PFSK-1 (cell line): ENCODE results near the gene MAPK1.

ENCODE experiments used
- FOXP2 ChIP-seq: optimal IDR thresholded peaks from 2 replicates; pipeline ENCODE3; 2011; ENCODE audit warnings: borderline replicate concordance, control low read depth, inconsistent platforms; ENCODE audit not compliant: insufficient read depth; ENCODE audit errors: extremely low read length, extremely low read depth
- POLR2AphosphoS5 ChIP-seq: IDR thresholded peaks from 2 replicates; pipeline ENCODE4 v1.6.1; 2012; ENCODE audit warnings: low read depth, mild to moderate bottlenecking, control low read depth, low read length, moderate library complexity
- SIN3A ChIP-seq: IDR thresholded peaks from 2 replicates; pipeline ENCODE4 v1.6.1; 2012; ENCODE audit warnings: mild to moderate bottlenecking, low read length, moderate library complexity, borderline replicate concordance; ENCODE audit not compliant: insufficient read depth
- TAF1 ChIP-seq: IDR thresholded peaks from 2 replicates; pipeline ENCODE4 v1.6.1; 2012; ENCODE audit warnings: low read length, control low read depth, borderline replicate concordance; ENCODE audit not compliant: insufficient read depth
- TF ChIP-seq, protein P1 (sequence below), 2 experiments: IDR thresholded peaks; 2 replicates each; pipeline versions ENCODE4 v1.6.1 to v1.8.0; 2011 to 2012; ENCODE audit warnings: low read depth in 2 of 2, low read length in 2 of 2, control low read depth in 1 of 2, inconsistent platforms in 1 of 2, mild to moderate bottlenecking in 1 of 2, moderate library complexity in 1 of 2; ENCODE audit not compliant: insufficient read depth in 1 of 2

MAPK1 gene

DNA sequence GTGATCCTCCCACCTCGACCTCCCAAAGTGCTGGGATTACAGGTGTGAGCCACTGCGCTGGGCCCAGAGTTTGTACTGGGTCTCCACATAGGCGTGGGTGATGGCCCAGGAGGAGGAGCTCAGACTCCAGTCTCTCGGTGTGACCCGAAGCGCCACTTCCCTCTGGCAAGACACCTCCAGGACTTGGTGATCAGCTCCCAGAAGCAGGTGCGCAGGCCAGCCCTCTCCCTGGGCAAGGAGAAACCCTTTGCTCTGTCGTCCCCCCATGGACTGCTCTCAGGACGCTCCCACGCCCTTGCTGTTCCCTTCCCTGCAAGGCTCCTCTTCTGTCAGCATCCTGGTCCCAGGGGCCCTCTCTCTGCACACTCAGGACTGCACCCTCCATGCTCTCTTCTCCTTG is 126.4 kb downstream of the MAPK1 start:
- TF ChIP-seq SIN3A (no peak), FOXP2 (no peak), TAF1 (no peak), POLR2AphosphoS5 (no peak)
- TF ChIP-seq, protein P1, sequence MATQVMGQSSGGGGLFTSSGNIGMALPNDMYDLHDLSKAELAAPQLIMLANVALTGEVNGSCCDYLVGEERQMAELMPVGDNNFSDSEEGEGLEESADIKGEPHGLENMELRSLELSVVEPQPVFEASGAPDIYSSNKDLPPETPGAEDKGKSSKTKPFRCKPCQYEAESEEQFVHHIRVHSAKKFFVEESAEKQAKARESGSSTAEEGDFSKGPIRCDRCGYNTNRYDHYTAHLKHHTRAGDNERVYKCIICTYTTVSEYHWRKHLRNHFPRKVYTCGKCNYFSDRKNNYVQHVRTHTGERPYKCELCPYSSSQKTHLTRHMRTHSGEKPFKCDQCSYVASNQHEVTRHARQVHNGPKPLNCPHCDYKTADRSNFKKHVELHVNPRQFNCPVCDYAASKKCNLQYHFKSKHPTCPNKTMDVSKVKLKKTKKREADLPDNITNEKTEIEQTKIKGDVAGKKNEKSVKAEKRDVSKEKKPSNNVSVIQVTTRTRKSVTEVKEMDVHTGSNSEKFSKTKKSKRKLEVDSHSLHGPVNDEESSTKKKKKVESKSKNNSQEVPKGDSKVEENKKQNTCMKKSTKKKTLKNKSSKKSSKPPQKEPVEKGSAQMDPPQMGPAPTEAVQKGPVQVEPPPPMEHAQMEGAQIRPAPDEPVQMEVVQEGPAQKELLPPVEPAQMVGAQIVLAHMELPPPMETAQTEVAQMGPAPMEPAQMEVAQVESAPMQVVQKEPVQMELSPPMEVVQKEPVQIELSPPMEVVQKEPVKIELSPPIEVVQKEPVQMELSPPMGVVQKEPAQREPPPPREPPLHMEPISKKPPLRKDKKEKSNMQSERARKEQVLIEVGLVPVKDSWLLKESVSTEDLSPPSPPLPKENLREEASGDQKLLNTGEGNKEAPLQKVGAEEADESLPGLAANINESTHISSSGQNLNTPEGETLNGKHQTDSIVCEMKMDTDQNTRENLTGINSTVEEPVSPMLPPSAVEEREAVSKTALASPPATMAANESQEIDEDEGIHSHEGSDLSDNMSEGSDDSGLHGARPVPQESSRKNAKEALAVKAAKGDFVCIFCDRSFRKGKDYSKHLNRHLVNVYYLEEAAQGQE (IDR thresholded peaks at IDR 0.05; ENCODE audit: insufficient read depth in 1 of 2, low read depth in 2 of 2, low read length in 2 of 2) = no peak

DNA sequence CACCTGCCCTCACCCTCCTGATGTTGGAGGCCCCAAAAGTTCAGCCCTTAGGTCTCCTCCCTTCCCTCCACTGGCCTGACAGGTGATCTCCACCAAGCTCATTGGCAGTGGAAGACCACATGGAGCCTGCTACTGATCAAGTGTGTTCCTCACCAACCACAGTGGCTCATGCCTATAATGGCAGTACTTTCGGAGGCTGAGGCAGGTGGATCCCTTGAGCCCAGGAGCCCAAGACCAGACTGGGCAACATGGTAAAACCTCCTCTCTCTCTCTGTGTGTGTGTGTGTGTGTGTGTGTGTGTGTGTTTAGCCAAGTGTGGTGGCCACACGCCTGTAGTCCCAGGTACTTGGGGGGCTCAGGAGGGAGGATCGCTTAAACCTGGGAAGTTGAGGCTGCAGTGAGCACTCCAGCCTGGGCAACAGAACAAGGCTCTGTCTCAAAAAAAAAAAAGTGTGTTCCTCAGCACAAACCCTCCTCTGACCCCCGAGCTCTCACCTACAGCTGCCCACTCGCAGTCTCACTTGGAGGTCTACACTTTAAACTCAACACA is 127.5 kb downstream of the MAPK1 start:
- TF ChIP-seq TAF1 (no peak), FOXP2 (no peak), POLR2AphosphoS5 (no peak), SIN3A (no peak)
- TF ChIP-seq, protein P1 (IDR thresholded peaks at IDR 0.05; ENCODE audit: insufficient read depth in 1 of 2, low read depth in 2 of 2, low read length in 2 of 2) = no peak

DNA sequence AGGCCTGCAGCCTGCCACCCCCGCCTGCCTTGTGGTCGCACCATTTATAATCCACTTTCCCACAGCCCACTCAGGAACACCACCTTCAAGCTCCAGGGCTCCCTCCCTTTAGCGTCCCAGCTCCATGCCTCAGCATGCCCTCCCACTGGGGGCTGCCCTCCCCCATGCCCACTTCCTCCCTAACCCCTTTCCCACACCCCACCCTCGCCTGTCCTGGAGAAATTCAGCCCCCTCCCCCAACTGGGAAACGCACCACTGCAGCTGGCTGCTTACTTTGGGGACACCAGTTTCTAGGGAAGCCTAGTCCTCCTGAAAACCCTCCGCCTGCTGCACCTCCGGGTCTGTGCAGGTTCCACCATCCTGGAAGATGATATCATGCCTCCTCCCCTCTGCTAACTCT is 128.5 kb downstream of the MAPK1 start:
- TF ChIP-seq SIN3A (no peak), POLR2AphosphoS5 (no peak), FOXP2 (no peak), TAF1 (no peak)
- TF ChIP-seq, protein P1 (IDR thresholded peaks at IDR 0.05; ENCODE audit: insufficient read depth in 1 of 2, low read depth in 2 of 2, low read length in 2 of 2) = no peak

DNA sequence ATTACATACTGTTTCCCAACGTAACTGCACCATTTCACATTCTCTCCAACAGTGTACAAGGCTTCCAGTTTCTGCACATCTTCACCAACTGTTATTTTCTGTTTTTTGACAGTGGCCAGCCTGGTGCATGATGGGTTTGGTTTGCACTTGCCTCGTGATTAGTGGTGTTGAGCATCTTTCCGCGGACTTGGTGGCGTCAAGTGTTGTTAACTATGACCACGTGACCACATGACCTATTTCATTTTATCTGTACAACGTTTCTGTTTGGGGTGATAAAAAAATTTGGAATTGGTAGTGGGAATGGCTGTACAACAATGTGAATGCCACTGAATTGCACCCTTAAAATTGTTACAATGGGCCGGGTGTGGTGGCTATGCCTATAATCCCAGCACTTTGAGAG is 129.4 kb downstream of the MAPK1 start:
- TF ChIP-seq POLR2AphosphoS5 = no peak
- TF ChIP-seq TAF1 = no peak
- TF ChIP-seq SIN3A = no peak
- TF ChIP-seq, protein P1 (IDR thresholded peaks at IDR 0.05; ENCODE audit: insufficient read depth in 1 of 2, low read depth in 2 of 2, low read length in 2 of 2) = no peak
- no peak for TF ChIP-seq FOXP2

DNA sequence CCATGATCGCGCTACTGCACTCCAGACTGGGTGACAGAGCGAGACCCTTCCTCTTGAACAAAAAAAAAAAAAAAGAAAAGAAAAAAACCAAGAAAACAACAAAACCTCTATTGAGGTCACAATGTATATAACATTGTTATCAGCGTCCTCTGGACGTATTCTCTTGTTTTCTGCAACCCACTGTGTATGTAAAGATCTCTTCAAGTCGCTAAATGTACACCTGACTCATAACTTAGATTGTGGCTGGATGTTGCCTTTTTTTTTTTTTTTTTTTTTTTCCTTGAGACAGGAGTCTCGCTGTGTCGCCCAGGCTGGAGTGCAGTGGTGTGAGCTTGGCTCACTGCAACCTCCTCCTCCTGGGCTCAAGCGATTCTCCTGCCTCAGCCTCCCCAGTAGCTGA is 130.5 kb downstream of the MAPK1 start:
- TF ChIP-seq FOXP2 (no peak), POLR2AphosphoS5 (no peak), TAF1 (no peak), SIN3A (no peak)
- TF ChIP-seq, protein P1 (IDR thresholded peaks at IDR 0.05; ENCODE audit: insufficient read depth in 1 of 2, low read depth in 2 of 2, low read length in 2 of 2) = no peak
